Vagina (tissue), 2 donors: ENCODE results near the gene MUC6. TPM values are rescaled to one million over a fixed set of nuclear protein-coding genes. Genes with fewer than 3 reads are reported as not detected.

Experiments used
- DNase-seq, 2 donors: peaks; one replicate each; pipeline ENCODE4 v3.0.0-alpha.2; 2017; ENCODE audit errors: extremely low spot score in 2 of 2
- H3K27ac ChIP-seq: fragments of 200-600 bp; sonication (generic); one replicate; pipeline ENCODE4 v1.5.1; 2019
- H3K27me3 ChIP-seq: fragments of 200-600 bp; sonication (generic); one replicate; pipeline ENCODE4 v1.5.1; 2019
- H3K36me3 ChIP-seq, 2 donors: fragments of 200-600 bp; sonication (generic); one replicate each; pipeline ENCODE4 v1.5.1; 2017 to 2019
- H3K4me1 ChIP-seq: fragments of 200-600 bp; sonication (generic); one replicate; pipeline ENCODE4 v1.5.1; 2019
- H3K4me3 ChIP-seq, 2 donors: fragments of 200-600 bp; sonication (generic); 1 replicate in 1 of 2; 2 replicates in 1 of 2; pipeline ENCODE4 v1.5.1; 2016 to 2019
- H3K9me3 ChIP-seq: fragments of 200-600 bp; sonication (generic); one replicate; pipeline ENCODE4 v1.5.1; 2019
- POLR2A ChIP-seq, 2 donors: fragments of 450-650 bp; IDR thresholded peaks; one replicate each; pipeline ENCODE4 v1.6.1; 2017; ENCODE audit warnings: antibody characterized with exemption in 2 of 2, mild to moderate bottlenecking in 2 of 2, moderate library complexity in 2 of 2
- POLR2AphosphoS5 ChIP-seq, 2 donors: sonication (generic); formaldehyde crosslinking; IDR thresholded peaks; one replicate each; pipeline ENCODE4 v1.9.0; 2017; ENCODE audit warnings: antibody characterized with exemption in 2 of 2, mild to moderate bottlenecking in 2 of 2, low read depth in 1 of 2; ENCODE audit not compliant: insufficient read depth in 1 of 2
- intact Hi-C: fragments of 100-400 bp; cut with DNase I; formaldehyde crosslinking; loops from one replicate; pipeline ENCODE4 v1.15.1; 2023
- total RNA-seq: library from RNA; depleted of rRNA; stranded (reverse); fragments of >200 nt; gene quantifications from one replicate; pipeline ENCODE4 v1.2.3, GENCODE V29; 2016
- TF ChIP-seq, protein P1 (sequence below), 3 experiments: fragments of 450-650 bp in 2 of 3; fragments of 200-600 bp in 1 of 3; sonication (generic) in 1 of 3; IDR thresholded peaks; one replicate each; pipeline ENCODE4 v1.5.1; 2017 to 2019; ENCODE audit warnings: antibody characterized with exemption in 3 of 3, mild to moderate bottlenecking in 2 of 3, moderate library complexity in 2 of 3

The MUC6 gene
- total RNA-seq, 1 donor from 2014 or later: not detected

DNA sequence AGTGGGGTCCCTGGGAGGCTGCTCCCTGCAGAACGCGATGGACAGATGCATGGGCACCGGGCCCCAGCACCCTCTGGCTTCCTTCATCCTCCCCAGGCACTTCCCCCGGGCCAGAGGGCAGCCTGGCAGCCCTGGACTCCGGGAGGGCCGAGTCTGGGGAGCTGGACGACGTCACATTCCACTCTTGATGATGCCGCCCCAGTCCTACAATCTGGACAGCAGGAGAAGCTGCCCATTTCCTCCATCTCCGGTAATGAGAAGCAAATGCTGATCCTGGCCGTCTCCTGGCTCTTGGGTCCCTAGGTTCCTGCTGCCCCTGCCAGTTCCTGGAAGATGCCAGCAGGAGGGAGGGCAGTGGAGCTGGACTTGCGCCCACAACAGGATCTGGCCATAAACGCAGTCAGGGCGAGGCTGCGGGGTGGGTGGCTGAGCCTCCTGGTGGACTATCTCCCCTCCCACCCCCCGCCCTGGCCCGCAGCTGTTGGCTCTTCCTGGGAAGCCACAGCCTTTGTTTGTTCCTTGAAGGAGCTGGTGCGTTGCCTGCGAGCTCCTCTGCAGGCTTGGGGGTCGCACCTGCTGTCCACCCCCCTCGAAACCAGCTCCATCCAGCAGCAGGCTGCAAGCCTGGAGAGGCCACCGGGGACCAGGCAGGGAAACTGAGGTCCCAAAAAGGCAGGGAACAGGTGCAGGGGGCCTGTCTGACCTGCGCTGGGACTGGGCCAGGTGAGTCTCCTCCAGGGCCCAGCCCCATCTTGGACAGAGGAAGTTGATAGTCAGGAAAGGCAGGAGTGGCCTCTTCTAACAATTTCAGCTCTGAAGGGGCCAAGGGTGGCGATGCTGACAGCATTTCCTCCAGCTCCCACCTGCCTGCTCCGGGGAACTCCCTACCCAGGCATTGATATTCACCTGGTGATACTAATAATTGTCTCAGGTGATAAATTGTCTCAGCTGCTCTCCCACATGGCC lies 17.9 kb upstream of the MUC6 start:
- intact Hi-C loops: loop anchor here (5.0 kb wide), 1 partner anchor 202 kb away; no protein-coding TSS in a partner anchor
- Histone ChIP-seq H3K36me3 (no peaks in the 10 kb centered on the region), H3K9me3 (no peaks in the 10 kb centered on the region), H3K4me1 (peaks cover 9% of the 10 kb centered on the region), H3K27ac (no peak overlapping the region), H3K4me3 (no peak overlapping the region), H3K27me3 (no peaks in the 10 kb centered on the region)
- no peak for DNase-seq
- TF ChIP-seq, protein P1, sequence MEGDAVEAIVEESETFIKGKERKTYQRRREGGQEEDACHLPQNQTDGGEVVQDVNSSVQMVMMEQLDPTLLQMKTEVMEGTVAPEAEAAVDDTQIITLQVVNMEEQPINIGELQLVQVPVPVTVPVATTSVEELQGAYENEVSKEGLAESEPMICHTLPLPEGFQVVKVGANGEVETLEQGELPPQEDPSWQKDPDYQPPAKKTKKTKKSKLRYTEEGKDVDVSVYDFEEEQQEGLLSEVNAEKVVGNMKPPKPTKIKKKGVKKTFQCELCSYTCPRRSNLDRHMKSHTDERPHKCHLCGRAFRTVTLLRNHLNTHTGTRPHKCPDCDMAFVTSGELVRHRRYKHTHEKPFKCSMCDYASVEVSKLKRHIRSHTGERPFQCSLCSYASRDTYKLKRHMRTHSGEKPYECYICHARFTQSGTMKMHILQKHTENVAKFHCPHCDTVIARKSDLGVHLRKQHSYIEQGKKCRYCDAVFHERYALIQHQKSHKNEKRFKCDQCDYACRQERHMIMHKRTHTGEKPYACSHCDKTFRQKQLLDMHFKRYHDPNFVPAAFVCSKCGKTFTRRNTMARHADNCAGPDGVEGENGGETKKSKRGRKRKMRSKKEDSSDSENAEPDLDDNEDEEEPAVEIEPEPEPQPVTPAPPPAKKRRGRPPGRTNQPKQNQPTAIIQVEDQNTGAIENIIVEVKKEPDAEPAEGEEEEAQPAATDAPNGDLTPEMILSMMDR (IDR thresholded peaks at IDR 0.05): no peak
- TF ChIP-seq POLR2A (IDR thresholded peaks at IDR 0.05): no peak
- TF ChIP-seq POLR2AphosphoS5 (IDR thresholded peaks at IDR 0.05; ENCODE audit: insufficient read depth in 1 of 2, low read depth in 1 of 2): no peak

- intact Hi-C loops: loop anchor here (5.0 kb wide), 1 partner anchor 201 kb away; no protein-coding TSS in a partner anchor
Measured at GRCh38 chr11:1053121-1053901, 16.8 kb upstream of the MUC6 start.

DNA sequence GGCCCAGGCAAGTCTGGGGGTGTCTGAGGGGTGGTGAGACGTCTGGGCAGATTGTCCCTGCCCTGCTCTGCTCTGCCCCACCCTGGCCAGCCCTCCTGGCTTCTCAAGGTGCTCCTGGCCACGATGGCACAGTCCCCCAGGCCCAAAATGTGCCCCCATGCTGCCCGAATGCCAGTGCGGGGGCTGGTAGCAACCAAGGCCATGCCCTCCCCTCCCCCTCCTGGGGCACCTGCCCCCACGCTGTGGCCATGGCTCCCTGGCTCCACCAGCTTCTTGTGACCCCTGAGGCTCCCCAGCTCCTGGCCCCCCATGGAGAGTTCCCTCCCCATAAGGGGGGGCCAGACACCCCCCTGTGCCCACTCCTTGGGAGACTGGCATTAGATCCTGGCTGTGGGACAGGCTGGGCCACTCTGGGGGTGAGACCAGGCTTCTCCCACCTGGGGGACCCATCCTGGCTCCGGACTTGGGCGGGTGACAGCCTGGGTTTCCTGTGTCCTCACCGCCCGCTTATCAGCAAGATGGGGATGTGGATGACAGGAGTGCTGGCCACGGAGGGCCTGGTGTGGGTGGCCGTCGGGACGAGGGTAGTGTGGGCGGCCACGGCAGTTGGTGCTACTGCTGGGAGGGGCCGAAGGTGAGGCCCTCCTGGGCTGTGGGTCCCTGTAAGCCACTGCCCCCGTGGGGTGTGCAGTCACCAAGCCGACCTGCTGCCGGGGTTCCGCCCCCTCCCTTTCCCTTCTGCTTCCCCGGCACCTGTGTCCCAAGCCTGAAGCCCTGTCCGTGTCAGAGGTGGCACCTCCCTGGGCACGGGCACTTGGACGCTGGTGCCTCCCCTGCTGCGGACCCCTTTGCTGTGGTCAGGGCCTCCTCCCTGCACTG lies 15.9 kb upstream of the MUC6 start:
- Histone ChIP-seq H3K36me3 (no peaks in the 10 kb centered on the region), H3K4me3 (no peak overlapping the region), H3K4me1 (peaks cover 9% of the 10 kb centered on the region), H3K9me3 (no peaks in the 10 kb centered on the region), H3K27ac (no peak overlapping the region), H3K27me3 (no peaks in the 10 kb centered on the region)
- intact Hi-C loops: loop anchor here (5.0 kb wide), 1 partner anchor 200 kb away; no protein-coding TSS in a partner anchor
- no peak for DNase-seq
- no peak for TF ChIP-seq POLR2A (IDR thresholded peaks at IDR 0.05)
- TF ChIP-seq, protein P1 (IDR thresholded peaks at IDR 0.05): no peak

More at GRCh38 chr11:1053121-1053901, 16.8 kb upstream of the MUC6 start:
- no peak for TF ChIP-seq POLR2AphosphoS5 (IDR thresholded peaks at IDR 0.05; ENCODE audit: insufficient read depth in 1 of 2, low read depth in 1 of 2)
- TF ChIP-seq, protein P1 (IDR thresholded peaks at IDR 0.05): no peak
- TF ChIP-seq POLR2A (IDR thresholded peaks at IDR 0.05): no peak
- H3K36me3 ChIP-seq: no peaks in the 10 kb centered on the region
- H3K4me3 ChIP-seq: no peak overlapping the region
- DNase-seq: no peak
- no peaks in the 10 kb centered on the region for H3K9me3 ChIP-seq
- peaks cover 9% of the 10 kb centered on the region for H3K4me1 ChIP-seq
- no peak overlapping the region for H3K27ac ChIP-seq
- H3K27me3 ChIP-seq: no peaks in the 10 kb centered on the region

DNA sequence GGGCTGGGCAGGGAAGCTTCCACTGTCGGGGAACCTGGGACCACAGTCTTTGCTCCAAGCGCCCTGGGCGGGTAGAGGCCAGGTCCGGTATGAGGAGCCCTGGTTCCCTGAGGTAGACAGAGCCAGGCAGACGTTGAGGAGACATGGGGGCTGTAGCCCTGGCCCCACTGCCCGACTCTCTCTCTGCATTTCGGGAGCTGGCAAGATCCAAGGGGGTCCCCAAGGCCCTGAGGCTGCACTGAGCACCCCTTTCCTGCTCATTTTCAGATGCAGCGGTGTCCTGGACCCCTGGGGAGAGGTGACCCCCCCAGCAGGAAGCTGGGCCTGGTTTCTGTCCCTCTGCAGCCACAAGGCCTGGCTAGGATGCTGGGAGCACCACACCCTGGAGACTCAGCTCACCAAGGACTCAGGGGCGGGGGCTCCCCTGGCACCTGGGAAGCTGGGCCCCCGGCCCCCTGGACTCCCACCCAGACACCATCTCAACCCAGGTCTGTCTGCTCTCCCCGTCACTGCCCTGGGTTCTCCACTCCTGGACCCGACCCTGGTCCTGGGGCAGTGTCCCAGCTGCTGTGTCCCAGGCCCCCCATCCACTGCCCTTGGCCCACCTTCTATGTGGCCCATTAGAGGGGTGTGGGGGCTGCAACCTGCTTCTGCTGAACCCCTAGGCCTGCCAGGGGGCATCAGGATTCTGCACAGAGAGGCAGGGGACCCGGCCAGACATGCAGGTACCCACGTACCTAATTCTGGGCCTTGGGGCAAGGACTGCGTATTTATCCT lies 15.0 kb upstream of the MUC6 start:
- TF ChIP-seq POLR2AphosphoS5 (IDR thresholded peaks at IDR 0.05; ENCODE audit: insufficient read depth in 1 of 2, low read depth in 1 of 2): no peak
- Histone ChIP-seq H3K36me3 (no peaks in the 10 kb centered on the region), H3K27ac (no peak overlapping the region), H3K9me3 (no peaks in the 10 kb centered on the region), H3K4me1 (peaks cover 9% of the 10 kb centered on the region), H3K27me3 (no peaks in the 10 kb centered on the region), H3K4me3 (no peak overlapping the region)
- intact Hi-C loops: loop anchor here (5.0 kb wide), 1 partner anchor 199 kb away; no protein-coding TSS in a partner anchor
- no peak for DNase-seq
